ENCODE data around the gene CD93. TPM values are rescaled to one million over a fixed set of nuclear protein-coding genes. Genes with fewer than 3 reads are reported as not detected.

The CD93 gene
- total RNA-seq, 1 donor from 2014 or later: 0.44 TPM

DNA sequence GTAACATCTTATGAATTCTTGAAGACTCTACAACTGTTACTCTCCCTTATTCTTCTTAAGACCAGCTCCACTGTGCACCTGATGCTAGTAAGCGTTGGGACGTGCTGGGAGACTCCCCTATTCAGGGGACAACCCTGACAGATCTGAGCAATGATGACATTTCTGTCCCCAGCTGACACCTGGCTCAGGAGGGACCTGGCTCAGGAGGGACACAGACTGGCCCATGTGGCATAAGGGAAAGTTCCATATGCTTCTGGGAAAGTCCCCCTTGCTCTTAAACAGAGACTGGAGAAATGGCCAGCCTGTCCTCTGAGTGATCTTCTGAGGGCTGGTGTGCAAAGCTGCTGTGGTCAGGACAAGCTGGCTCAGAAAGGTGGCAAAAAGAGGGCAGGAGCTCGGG, 10.0 kb upstream of the CD93 start:
- TF ChIP-seq, protein P1, sequence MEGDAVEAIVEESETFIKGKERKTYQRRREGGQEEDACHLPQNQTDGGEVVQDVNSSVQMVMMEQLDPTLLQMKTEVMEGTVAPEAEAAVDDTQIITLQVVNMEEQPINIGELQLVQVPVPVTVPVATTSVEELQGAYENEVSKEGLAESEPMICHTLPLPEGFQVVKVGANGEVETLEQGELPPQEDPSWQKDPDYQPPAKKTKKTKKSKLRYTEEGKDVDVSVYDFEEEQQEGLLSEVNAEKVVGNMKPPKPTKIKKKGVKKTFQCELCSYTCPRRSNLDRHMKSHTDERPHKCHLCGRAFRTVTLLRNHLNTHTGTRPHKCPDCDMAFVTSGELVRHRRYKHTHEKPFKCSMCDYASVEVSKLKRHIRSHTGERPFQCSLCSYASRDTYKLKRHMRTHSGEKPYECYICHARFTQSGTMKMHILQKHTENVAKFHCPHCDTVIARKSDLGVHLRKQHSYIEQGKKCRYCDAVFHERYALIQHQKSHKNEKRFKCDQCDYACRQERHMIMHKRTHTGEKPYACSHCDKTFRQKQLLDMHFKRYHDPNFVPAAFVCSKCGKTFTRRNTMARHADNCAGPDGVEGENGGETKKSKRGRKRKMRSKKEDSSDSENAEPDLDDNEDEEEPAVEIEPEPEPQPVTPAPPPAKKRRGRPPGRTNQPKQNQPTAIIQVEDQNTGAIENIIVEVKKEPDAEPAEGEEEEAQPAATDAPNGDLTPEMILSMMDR (conservative IDR thresholded peaks at IDR 0.05): no peak
- Mint-ChIP-seq H3K27me3 (ENCODE audit: low read depth) (peaks cover 2% of the 10 kb centered on the region), H3K36me3 (ENCODE audit: low read depth) (no peaks in the 10 kb centered on the region), H3K9me3 (no peaks in the 10 kb centered on the region), H3K4me3 (no peak overlapping the region), H3K4me1 (peaks cover 13% of the 10 kb centered on the region), H3K27ac (ENCODE audit: unreplicated experiment) (no peak overlapping the region)
- no peak for DNase-seq (ENCODE audit: low read depth, low spot score)

DNA sequence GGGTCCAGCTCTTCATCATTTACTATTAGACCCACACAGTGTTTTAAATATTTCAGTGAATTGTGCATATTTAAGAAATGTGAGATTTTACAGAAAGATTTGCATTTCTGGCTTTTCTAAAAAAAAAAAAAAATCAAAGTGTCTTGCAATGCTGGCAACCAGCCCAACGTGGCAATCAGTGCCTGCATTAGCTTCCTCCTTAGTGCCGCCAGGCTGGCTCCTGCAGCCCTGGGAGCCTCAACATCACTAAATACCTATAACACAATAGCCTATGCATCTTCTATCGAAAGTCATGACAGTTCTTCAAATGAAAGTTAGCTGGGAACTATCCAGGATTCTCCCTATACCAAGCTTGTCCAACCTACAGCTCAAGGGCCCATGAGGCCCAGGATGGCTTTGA, 9.4 kb upstream of the CD93 start:
- DNase-seq (ENCODE audit: low read depth, low spot score): no peak
- peaks cover 2% of the 10 kb centered on the region for H3K27me3 Mint-ChIP-seq (ENCODE audit: low read depth)
- H3K36me3 Mint-ChIP-seq (ENCODE audit: low read depth): no peaks in the 10 kb centered on the region
- peaks cover 13% of the 10 kb centered on the region for H3K4me1 Mint-ChIP-seq
- H3K27ac Mint-ChIP-seq (ENCODE audit: unreplicated experiment): no peak overlapping the region
- H3K4me3 Mint-ChIP-seq: no peak overlapping the region
- TF ChIP-seq, protein P1 (conservative IDR thresholded peaks at IDR 0.05): no peak
- no peaks in the 10 kb centered on the region for H3K9me3 Mint-ChIP-seq

DNA sequence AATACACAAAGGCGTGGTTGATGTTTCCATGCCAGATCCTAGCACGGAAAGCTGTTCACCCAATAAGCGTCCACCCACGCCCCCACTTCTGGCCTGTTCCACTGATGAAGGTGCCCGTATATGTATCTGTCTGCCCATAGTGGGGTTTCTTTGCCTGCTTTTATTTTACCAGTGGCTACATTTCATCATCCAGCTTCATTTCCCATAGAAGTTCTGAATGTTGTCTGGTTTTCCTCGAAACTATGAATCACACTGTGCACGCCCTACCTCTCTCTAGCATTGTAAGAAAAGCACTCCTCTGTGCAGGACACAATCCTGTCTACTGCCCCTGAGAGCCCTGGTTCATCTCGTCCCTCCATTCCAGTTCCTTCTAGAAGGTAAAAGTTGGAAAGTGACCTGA, 8.8 kb upstream of the CD93 start:
- Mint-ChIP-seq H3K4me3 (no peak overlapping the region), H3K36me3 (ENCODE audit: low read depth) (no peaks in the 10 kb centered on the region), H3K27ac (ENCODE audit: unreplicated experiment) (no peak overlapping the region), H3K4me1 (peaks cover 13% of the 10 kb centered on the region), H3K9me3 (no peaks in the 10 kb centered on the region), H3K27me3 (ENCODE audit: low read depth) (peaks cover 2% of the 10 kb centered on the region)
- TF ChIP-seq, protein P1 (conservative IDR thresholded peaks at IDR 0.05): no peak
- no peak for DNase-seq (ENCODE audit: low read depth, low spot score)

DNA sequence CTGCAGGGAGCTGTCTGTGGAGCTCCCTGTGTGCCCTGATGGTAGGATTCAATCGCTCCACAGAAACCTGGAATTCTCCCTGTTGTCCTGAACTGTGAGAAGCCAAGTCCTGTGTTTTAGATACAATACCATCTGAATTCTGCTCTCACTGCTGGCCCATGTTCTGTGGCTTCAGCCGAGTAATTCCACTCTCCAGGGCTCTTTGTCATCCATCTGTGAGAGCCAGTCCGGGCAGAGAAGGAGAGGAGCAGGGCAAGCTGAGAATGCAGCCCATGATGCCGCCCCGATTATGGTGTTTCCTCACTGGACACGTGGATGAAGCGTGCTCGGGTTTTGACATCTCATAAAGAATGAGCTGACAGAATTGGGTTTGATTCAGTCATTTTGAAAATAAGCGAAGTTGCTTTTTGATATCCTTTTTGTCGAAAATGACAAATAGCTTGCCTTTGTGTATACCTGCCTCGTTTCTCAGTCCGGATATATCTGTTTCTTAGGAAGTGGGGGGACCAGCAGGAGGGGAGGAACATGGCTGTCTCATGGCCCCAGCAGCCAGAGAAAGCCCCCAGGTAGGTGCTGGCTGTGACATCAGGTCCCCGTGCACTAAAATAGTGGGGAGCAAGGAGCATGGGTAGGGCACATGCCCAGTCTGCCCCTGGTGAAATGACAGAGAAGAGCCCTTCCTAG, 8.2 kb upstream of the CD93 start:
- TF ChIP-seq, protein P1 (conservative IDR thresholded peaks at IDR 0.05): no peak
- no peak overlapping the region for H3K27ac Mint-ChIP-seq (ENCODE audit: unreplicated experiment)

DNA sequence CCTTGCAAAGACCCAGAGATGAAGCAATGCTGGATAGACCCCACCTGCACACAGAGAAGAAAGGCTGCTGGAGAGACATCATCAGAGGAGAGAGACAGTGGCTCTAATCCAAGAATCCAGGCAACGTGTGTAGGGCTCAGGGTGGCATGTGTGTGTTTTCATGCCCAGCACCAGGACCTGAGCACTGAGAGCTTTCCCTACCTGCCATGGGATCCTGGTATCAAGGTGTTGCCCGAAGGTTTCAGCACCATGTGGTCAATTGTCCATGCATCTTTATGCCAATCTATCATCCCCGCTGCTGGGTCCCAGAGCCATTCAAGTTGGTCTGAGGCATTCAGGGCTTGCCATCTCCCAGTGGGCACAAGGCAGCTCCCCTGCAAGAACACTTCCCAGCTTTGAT, 7.5 kb upstream of the CD93 start:
- H3K27me3 Mint-ChIP-seq (ENCODE audit: low read depth): peaks cover 2% of the 10 kb centered on the region
- DNase-seq (ENCODE audit: low read depth, low spot score): no peak

More for the DNA sequence above, 8.2 kb upstream of the CD93 start:
- Mint-ChIP-seq H3K4me3 (no peak overlapping the region), H3K36me3 (ENCODE audit: low read depth) (no peaks in the 10 kb centered on the region), H3K27me3 (ENCODE audit: low read depth) (peaks cover 2% of the 10 kb centered on the region), H3K4me1 (peaks cover 13% of the 10 kb centered on the region), H3K9me3 (no peaks in the 10 kb centered on the region)
- DNase-seq (ENCODE audit: low read depth, low spot score): no peak

More for the DNA sequence above, 7.5 kb upstream of the CD93 start:
- H3K9me3 Mint-ChIP-seq: no peaks in the 10 kb centered on the region
- peaks cover 13% of the 10 kb centered on the region for H3K4me1 Mint-ChIP-seq
- no peak overlapping the region for H3K27ac Mint-ChIP-seq (ENCODE audit: unreplicated experiment)
- H3K36me3 Mint-ChIP-seq (ENCODE audit: low read depth): no peaks in the 10 kb centered on the region
- H3K4me3 Mint-ChIP-seq: no peak overlapping the region
- TF ChIP-seq, protein P1 (conservative IDR thresholded peaks at IDR 0.05): no peak
